GM12873 (cell line): ENCODE data around the gene PRSS21.
A peak's percentile ranks its signal among the peaks of the same experiment; 100 is the strongest.

Experiments used
- CTCF ChIP-seq: IDR thresholded peaks from 2 replicates; pipeline ENCODE4 v1.5.1; 2012; ENCODE audit warnings: low read depth, mild to moderate bottlenecking, moderate library complexity, low read length, control low read depth; ENCODE audit not compliant: insufficient read depth; ENCODE audit errors: missing control alignments

Gene PRSS21

GRCh38 chr16:2853531-2854073 is 36.6 kb downstream of the PRSS21 start:
- TF ChIP-seq CTCF: no peak

GRCh38 chr16:2854700-2855309 is 37.8 kb downstream of the PRSS21 start:
- peak; percentile 65 for TF ChIP-seq CTCF

- no peak for TF ChIP-seq CTCF
These were observed 38.5 kb downstream of the PRSS21 start for GRCh38 chr16:2855536-2855935.

- TF ChIP-seq CTCF: no peak
These were observed 39.1 kb downstream of the PRSS21 start for GRCh38 chr16:2856061-2856670.

GRCh38 chr16:2856686-2857450 is 39.8 kb downstream of the PRSS21 start:
- no peak for TF ChIP-seq CTCF

GRCh38 chr16:2857451-2858244 is 40.6 kb downstream of the PRSS21 start, which contains the start of gene PRSS22:
TSS of gene PRSS22 (minus strand) at chr16:2858170. CDS start at chr16:2858104, 66 bp downstream.
- TF ChIP-seq CTCF: no peak
